HepG2 (cell line): ENCODE measurements around the gene DNAJC5. TPM values are rescaled to one million over a fixed set of nuclear protein-coding genes. Genes with fewer than 3 reads are reported as not detected.
A peak's percentile ranks its signal among the peaks of the same experiment; 100 is the strongest.

Source experiments
- ARID2 ChIP-seq: sonication (generic); formaldehyde crosslinking; IDR thresholded peaks from 2 replicates; pipeline ENCODE4 v1.8.1; 2022; ENCODE audit warnings: mild to moderate bottlenecking, missing genetic modification reagents, borderline replicate concordance
- BCL3 ChIP-seq: sonication (generic); formaldehyde crosslinking; IDR thresholded peaks from 2 replicates; pipeline ENCODE4 v1.5.1; 2020; ENCODE audit warnings: mild to moderate bottlenecking, missing genetic modification reagents, moderate library complexity
- DPF2 ChIP-seq: sonication (generic); formaldehyde crosslinking; IDR thresholded peaks from 2 replicates; pipeline ENCODE4 v1.4.0; 2020; ENCODE audit warnings: mild to moderate bottlenecking, low read depth, missing genetic modification reagents, borderline replicate concordance
- ELF3 ChIP-seq: IDR thresholded peaks from 2 replicates; pipeline ENCODE4 v1.6.1; 2016; ENCODE audit warnings: missing genetic modification reagents, missing compliant biosample characterization
- HMGXB4 ChIP-seq, 2 experiments: sonication (generic) in 1 of 2; formaldehyde crosslinking in 1 of 2; IDR thresholded peaks; 2 replicates each; pipeline versions ENCODE4 v1.4.0 to v1.6.1; 2018 to 2020; ENCODE audit warnings: missing genetic modification reagents in 2 of 2, borderline replicate concordance in 1 of 2, low read depth in 1 of 2, mild to moderate bottlenecking in 1 of 2, missing biosample characterization in 1 of 2
- HOMEZ ChIP-seq: IDR thresholded peaks from 2 replicates; pipeline ENCODE4 v1.6.1; 2016; ENCODE audit warnings: low read depth
- KLF6 ChIP-seq: IDR thresholded peaks from 2 replicates; pipeline ENCODE4 v1.8.0; 2016; ENCODE audit warnings: missing biosample characterization, missing genetic modification reagents
- PRDM10 ChIP-seq: sonication (generic); formaldehyde crosslinking; IDR thresholded peaks from 2 replicates; pipeline ENCODE4 v1.4.0; 2020; ENCODE audit warnings: low read depth, missing genetic modification reagents
- SETDB1 ChIP-seq: sonication (generic); formaldehyde crosslinking; IDR thresholded peaks from 2 replicates; pipeline ENCODE4 v1.5.1; 2020; ENCODE audit warnings: missing genetic modification reagents, mild to moderate bottlenecking, borderline replicate concordance
- SP5 ChIP-seq: IDR thresholded peaks from 2 replicates; pipeline ENCODE4 v1.6.1; 2016; ENCODE audit warnings: low read depth, borderline replicate concordance
- TARDBP ChIP-seq: sonication (generic); formaldehyde crosslinking; IDR thresholded peaks from 2 replicates; pipeline ENCODE4 v1.8.0; 2022; ENCODE audit warnings: mild to moderate bottlenecking, missing genetic modification reagents
- ZHX1 ChIP-seq: sonication (generic); formaldehyde crosslinking; IDR thresholded peaks from 2 replicates; pipeline ENCODE4 v1.8.1; 2022; ENCODE audit warnings: low read depth, mild to moderate bottlenecking, missing genetic modification reagents
- ZNF18 ChIP-seq: sonication (generic); formaldehyde crosslinking; IDR thresholded peaks from 2 replicates; pipeline ENCODE4 v1.8.0; 2022; ENCODE audit warnings: mild to moderate bottlenecking, missing genetic modification reagents; ENCODE audit not compliant: insufficient replicate concordance
- ZNF652 ChIP-seq: IDR thresholded peaks from 2 replicates; pipeline ENCODE4 v1.6.1; 2016; ENCODE audit warnings: low read depth, borderline replicate concordance
- polyA plus RNA-seq, 8 experiments: library from polyadenylated mRNA; depleted of rRNA in 3 of 8; stranded (reverse) in 7 of 8; unstranded in 1 of 8; fragments of >200 nt; fragmentation: Illumina TruSeq in 4 of 8; extraction: Trizol in 4 of 8; gene quantifications; 2 replicates each; pipeline versions ENCODE4 v1.2.1 to v1.2.3, GENCODE V29; 2011 to 2016; ENCODE audit warnings: low read depth in 4 of 8, missing spikeins in 1 of 8, mixed read lengths in 1 of 8; ENCODE audit not compliant: insufficient read depth in 1 of 8
- total RNA-seq, 5 experiments: library from RNA; depleted of rRNA; stranded (reverse); fragments of >200 nt; fragmentation: Illumina TruSeq; extraction: Trizol; gene quantifications; 2 replicates each; pipeline ENCODE4 v1.2.3, GENCODE V29; 2016; ENCODE audit warnings: low read depth in 1 of 5

The DNAJC5 gene
- total and polyA plus RNA-seq, 2 of the 13 experiments (the other 11 are each of a cell fraction or from before 2014, with no cell fraction given) = 42.8 to 64.5 TPM

GRCh38 chr20:63863798-63864544 is 31.0 kb upstream of the DNAJC5 start (continued):
- TF ChIP-seq ZNF18 (CRISPR knock-in tag) = peak; percentile 47
- TF ChIP-seq HOMEZ (CRISPR knock-in tag) = peak; percentile 91; the same call in 1 of the 2 replicates
- TF ChIP-seq ZHX1 = no peak
- TF ChIP-seq PRDM10 (CRISPR knock-in tag) = no peak; the same call in 1 of the 2 replicates
- TF ChIP-seq SP5 (CRISPR knock-in tag) = peak; percentile 49; the same call in 1 of the 2 replicates
- TF ChIP-seq SETDB1 (CRISPR knock-in tag) = no peak
- TF ChIP-seq KLF6 (CRISPR knock-in tag) = peak; percentile 91
- TF ChIP-seq BCL3 = peak; percentile 91
- TF ChIP-seq DPF2 (CRISPR knock-in tag) = peak; percentile 68; the same call in 1 of the 2 replicates
- no peak; the same call in 1 of the 2 replicates for TF ChIP-seq TARDBP (CRISPR knock-in tag)
- no peak for TF ChIP-seq ZNF652 (CRISPR knock-in tag)
- TF ChIP-seq ARID2 (CRISPR knock-in tag) = no peak; the same call in 1 of the 2 replicates
- TF ChIP-seq HMGXB4 (CRISPR knock-in tag; IDR thresholded peaks at IDR 0.05; ENCODE audit: borderline replicate concordance in 1 of 2, low read depth in 1 of 2) = peak; percentile 95 to 97
- TF ChIP-seq ELF3 (CRISPR knock-in tag) = peak; percentile 99
